K562 (cell line): ENCODE data around the gene CLCF1. TPM values are rescaled to one million over a fixed set of nuclear protein-coding genes. Genes with fewer than 3 reads are reported as not detected.

ENCODE experiments used
- BACH1 ChIP-seq: fragments of 200-800 bp; sonication (Bioruptor generic); IDR thresholded peaks from 2 replicates; pipeline ENCODE4 v1.6.1; 2016; ENCODE audit warnings: missing genetic modification characterization, missing compliant biosample characterization
- ILF3 ChIP-seq: fragments of 450-650 bp; IDR thresholded peaks from 2 replicates; pipeline ENCODE4 v1.6.1; 2018; ENCODE audit warnings: antibody characterized with exemption, mild to moderate bottlenecking, moderate library complexity, borderline replicate concordance
- KLF6 ChIP-seq: fragments of 250-450 bp; sonication (Bioruptor Pico); IDR thresholded peaks from 2 replicates; pipeline ENCODE4 v1.4.0; 2020; ENCODE audit warnings: mild to moderate bottlenecking, moderate library complexity, borderline replicate concordance
- MTA1 ChIP-seq: fragments of 450-650 bp; IDR thresholded peaks from 2 replicates; pipeline ENCODE4 v1.6.1; 2017; ENCODE audit warnings: borderline replicate concordance
- NR2C1 ChIP-seq, 2 experiments: fragments of 450-650 bp; IDR thresholded peaks; 2 replicates each; pipeline ENCODE4 v1.6.1; 2017; ENCODE audit warnings: mild to moderate bottlenecking in 2 of 2, antibody characterized with exemption in 1 of 2, inconsistent platforms in 1 of 2, missing compliant biosample characterization in 1 of 2, missing genetic modification characterization in 1 of 2
- PBX2 ChIP-seq, 2 experiments: IDR thresholded peaks in 1 of 2; conservative IDR thresholded peaks in 1 of 2; 2 replicates each; pipeline ENCODE4 v1.6.1; 2016; ENCODE audit warnings: low read depth in 2 of 2, mild to moderate bottlenecking in 1 of 2, missing compliant biosample characterization in 1 of 2, missing genetic modification characterization in 1 of 2, moderate library complexity in 1 of 2
- SREBF1 ChIP-seq: fragments of 150-350 bp; IDR thresholded peaks from 2 replicates; pipeline ENCODE4 v1.6.1; 2014; ENCODE audit warnings: antibody characterized with exemption, low read depth, low read length, borderline replicate concordance
- SRSF9 ChIP-seq: fragments of 200-400 bp; formaldehyde crosslinking; IDR thresholded peaks from 2 replicates; pipeline ENCODE4 v1.6.1; 2017; ENCODE audit warnings: low read depth, low read length, borderline replicate concordance
- ZBTB11 ChIP-seq, 3 experiments: fragments of 200-800 bp in 1 of 3; fragments of 250-450 bp in 1 of 3; fragments of 450-650 bp in 1 of 3; sonication (Bioruptor Pico) in 1 of 3; sonication (Bioruptor generic) in 1 of 3; formaldehyde crosslinking in 1 of 3; IDR thresholded peaks; 2 replicates each; pipeline versions ENCODE4 v1.6.1 to v1.8.0; 2016 to 2022; ENCODE audit warnings: mild to moderate bottlenecking in 2 of 3, missing genetic modification characterization in 2 of 3, missing compliant biosample characterization in 1 of 3, moderate library complexity in 1 of 3
- ZNF76 ChIP-seq: fragments of 250-450 bp; sonication (Bioruptor Pico); IDR thresholded peaks from 2 replicates; pipeline ENCODE4 v1.4.0; 2020; ENCODE audit warnings: mild to moderate bottlenecking, moderate library complexity, borderline replicate concordance
- polyA plus RNA-seq, 8 experiments: library from polyadenylated mRNA; depleted of rRNA in 4 of 8; stranded (reverse) in 5 of 8; unstranded in 3 of 8; fragments of >200 nt; fragmentation: Nextera tagmentation in 2 of 8; fragmentation: Illumina TruSeq in 1 of 8; extraction: Ambion mirVana in 2 of 8; extraction: Trizol in 1 of 8; gene quantifications; 2 replicates each; pipeline versions ENCODE4 v1.2.1 to v1.2.3, GENCODE V29; 2011 to 2014; ENCODE audit warnings: inconsistent platforms in 1 of 8, missing spikeins in 1 of 8
- total RNA-seq, 7 experiments: library from RNA; depleted of rRNA in 6 of 7; stranded (reverse); fragments of >200 nt in 6 of 7; fragmentation: Illumina TruSeq in 2 of 7; extraction: Trizol in 2 of 7; gene quantifications; 2 replicates each; pipeline versions ENCODE4 v1.2.1 to v1.2.3, GENCODE V29; 2011 to 2021; ENCODE audit warnings: low replicate concordance in 1 of 7
- TF ChIP-seq, protein P1 (sequence below): fragments of 450-650 bp; formaldehyde crosslinking; IDR thresholded peaks from 2 replicates; pipeline ENCODE4 v1.4.0; 2022; ENCODE audit warnings: missing genetic modification characterization

The CLCF1 gene
- total and polyA plus RNA-seq, 9 of the 15 experiments (the other 6 are each of a cell fraction or from before 2014, with no cell fraction given) = 0.49 to 5.8 (median 3.0) TPM

DNA sequence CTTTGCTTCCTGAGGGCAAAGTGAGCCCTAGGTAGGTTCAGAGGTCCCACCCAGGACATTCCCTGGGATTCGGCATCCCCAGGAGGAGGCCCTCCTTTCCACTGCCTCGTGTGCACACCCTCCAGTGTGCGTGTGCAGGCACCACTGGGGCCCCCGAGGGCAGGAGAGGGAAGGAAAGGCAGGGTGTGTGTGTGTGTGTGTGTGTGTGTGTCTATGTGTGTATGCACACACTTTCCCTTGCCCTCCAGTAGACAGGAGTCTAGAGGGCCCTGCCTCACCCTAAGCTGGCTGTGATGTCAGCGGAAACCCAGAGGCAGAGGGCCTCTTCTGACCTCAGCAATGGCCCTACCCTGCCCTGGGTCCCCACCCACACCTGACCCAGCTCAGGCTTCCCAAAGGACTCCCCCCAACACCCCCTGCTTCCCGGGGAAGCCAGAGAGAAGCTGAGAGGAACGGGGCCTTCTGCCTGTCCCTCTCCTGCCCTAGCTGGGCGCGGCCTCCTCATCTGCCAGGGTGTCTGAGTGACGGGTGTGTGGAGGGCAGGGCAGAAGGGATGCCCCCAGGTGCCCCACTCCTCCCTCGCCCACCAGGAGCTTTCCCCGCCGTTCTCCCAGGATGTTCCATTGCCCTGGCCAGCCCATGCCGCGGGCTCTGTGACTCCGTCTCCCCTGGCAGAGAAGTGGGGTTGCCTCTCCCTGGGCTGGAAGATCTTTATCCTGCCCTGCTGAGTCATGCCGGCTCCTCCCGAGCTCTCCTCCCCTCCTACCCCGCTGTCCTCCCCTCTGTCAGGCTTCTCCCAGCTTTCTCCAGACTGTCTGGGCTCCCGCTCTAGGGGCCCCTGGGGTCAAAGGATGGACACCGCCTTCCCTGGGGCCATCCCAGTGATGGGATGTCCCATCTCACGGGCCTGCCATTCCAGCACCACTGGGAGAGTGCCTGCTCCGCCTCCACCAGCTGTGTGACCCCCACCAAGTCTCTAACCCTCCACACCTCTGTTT, 6.0 kb upstream of the CLCF1 start (continued):
- no peak for TF ChIP-seq NR2C1 (IDR thresholded peaks at IDR 0.05)
- TF ChIP-seq NR2C1 (tag; IDR thresholded peaks at IDR 0.05) = 0 out of 2 replicates have a peak, but pooled peaks have one; percentile 10
- TF ChIP-seq MTA1 = peak; percentile 69
- TF ChIP-seq SREBF1 = no peak
- TF ChIP-seq, protein P1, sequence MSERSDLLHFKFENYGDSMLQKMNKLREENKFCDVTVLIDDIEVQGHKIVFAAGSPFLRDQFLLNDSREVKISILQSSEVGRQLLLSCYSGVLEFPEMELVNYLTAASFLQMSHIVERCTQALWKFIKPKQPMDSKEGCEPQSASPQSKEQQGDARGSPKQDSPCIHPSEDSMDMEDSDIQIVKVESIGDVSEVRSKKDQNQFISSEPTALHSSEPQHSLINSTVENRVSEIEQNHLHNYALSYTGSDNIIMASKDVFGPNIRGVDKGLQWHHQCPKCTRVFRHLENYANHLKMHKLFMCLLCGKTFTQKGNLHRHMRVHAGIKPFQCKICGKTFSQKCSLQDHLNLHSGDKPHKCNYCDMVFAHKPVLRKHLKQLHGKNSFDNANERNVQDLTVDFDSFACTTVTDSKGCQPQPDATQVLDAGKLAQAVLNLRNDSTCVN (CRISPR knock-in tag) = peak; percentile 23; the same call in 1 of the 2 replicates
- no peak for TF ChIP-seq PBX2 (CRISPR knock-in tag; IDR thresholded peaks at IDR 0.05; ENCODE audit: low read depth)
- TF ChIP-seq PBX2 (tag; conservative IDR thresholded peaks at IDR 0.05; ENCODE audit: low read depth) = 0 out of 2 replicates have a peak, but pooled peaks have one; percentile 26
- no peak for TF ChIP-seq KLF6 (CRISPR knock-in tag)
- TF ChIP-seq ILF3 = no peak
- peak; percentile 85 for TF ChIP-seq ZNF76
- TF ChIP-seq SRSF9 = no peak
- TF ChIP-seq ZBTB11 (CRISPR knock-in tag; IDR thresholded peaks at IDR 0.05) = 0 out of 6 replicates have a peak, but pooled peaks of 1 of the 3 experiments have one; percentile 18
- peak; percentile 80; the same call in 1 of the 2 replicates for TF ChIP-seq BACH1 (tag)
